WTC11 (cell line): ENCODE data around the gene ERICH6B. TPM values are rescaled to one million over a fixed set of nuclear protein-coding genes. Genes with fewer than 3 reads are reported as not detected.

Experiments used
- ATAC-seq: fragments of 200-7000 bp; cut with Tn5 transposase; 2 replicates; pipeline ENCODE4 v1.10.0; 2021; ENCODE audit warnings: mild to moderate bottlenecking, moderate library complexity
- Bru-seq: library from RNA; stranded (reverse); fragments of 400-500 nt; gene quantifications from one replicate; lab custom pipeline; 2021; lab: Mats Ljungman, UMichigan
- CTCF ChIA-PET: fragments of 300-600 bp; sonication (Branson Sonifier 250); formaldehyde crosslinking; loops from one replicate; lab custom pipeline; 2021; ENCODE audit warnings: antibody characterized with exemption; lab: Charles Lee
- POLR2A ChIA-PET: fragments of 350-600 bp; sonication (Branson Sonifier 250); formaldehyde crosslinking; loops from one replicate; lab custom pipeline; 2021; ENCODE audit warnings: antibody characterized with exemption; lab: Charles Lee
- DNase-seq: peaks from one replicate; pipeline ENCODE4 v3.0.0; 2021; ENCODE audit warnings: low spot score
- H3K27ac Mint-ChIP-seq: 2 replicates; pipeline ENCODE4 v1.8.0; 2021; ENCODE audit warnings: mixed read lengths
- H3K27me3 Mint-ChIP-seq: 2 replicates; pipeline ENCODE4 v1.8.0; 2021; ENCODE audit warnings: low read depth, mild to moderate bottlenecking, moderate library complexity, mixed read lengths
- H3K36me3 Mint-ChIP-seq: 2 replicates; pipeline ENCODE4 v1.8.0; 2021; ENCODE audit warnings: mixed read lengths
- H3K4me1 Mint-ChIP-seq: 2 replicates; pipeline ENCODE4 v1.8.0; 2022; ENCODE audit warnings: mixed read lengths
- H3K4me3 Mint-ChIP-seq: 2 replicates; pipeline ENCODE4 v1.8.0; 2021; ENCODE audit warnings: mild to moderate bottlenecking, moderate library complexity, mixed read lengths
- H3K9me3 Mint-ChIP-seq: 2 replicates; pipeline ENCODE4 v1.8.0; 2021; ENCODE audit warnings: mixed read lengths
- ATF1 ChIP-seq: sonication (generic); formaldehyde crosslinking; IDR thresholded peaks from 2 replicates; pipeline ENCODE4 v1.8.1; 2023; ENCODE audit warnings: mild to moderate bottlenecking, moderate library complexity, missing genetic modification reagents
- ELF4 ChIP-seq: sonication (generic); formaldehyde crosslinking; IDR thresholded peaks from 2 replicates; pipeline ENCODE4 v1.8.1; 2022; ENCODE audit warnings: low read depth, mild to moderate bottlenecking, moderate library complexity, missing genetic modification reagents
- EMX1 ChIP-seq: fragments of 250-450 bp; sonication (Bioruptor Pico); IDR thresholded peaks from 2 replicates; pipeline ENCODE4 v1.8.0; 2021; ENCODE audit warnings: mild to moderate bottlenecking
- FOXK1 ChIP-seq: sonication (generic); formaldehyde crosslinking; IDR thresholded peaks from 2 replicates; pipeline ENCODE4 v1.8.0; 2022; ENCODE audit warnings: mild to moderate bottlenecking, moderate library complexity, missing genetic modification reagents
- FOXP1 ChIP-seq: sonication (generic); formaldehyde crosslinking; IDR thresholded peaks from 2 replicates; pipeline ENCODE4 v1.8.0; 2022; ENCODE audit warnings: missing genetic modification reagents, mild to moderate bottlenecking, moderate library complexity, borderline replicate concordance
- JUN ChIP-seq: sonication (generic); formaldehyde crosslinking; IDR thresholded peaks from 2 replicates; pipeline ENCODE4 v1.8.0; 2023; ENCODE audit warnings: mild to moderate bottlenecking, missing genetic modification reagents
- NR3C1 ChIP-seq: sonication (generic); formaldehyde crosslinking; conservative IDR thresholded peaks from 2 replicates; pipeline ENCODE4 v1.8.1; 2023; ENCODE audit warnings: low read depth, mild to moderate bottlenecking, missing genetic modification reagents
- RELA ChIP-seq: sonication (generic); formaldehyde crosslinking; IDR thresholded peaks from 2 replicates; pipeline ENCODE4 v1.8.1; 2022; ENCODE audit warnings: missing genetic modification reagents, mild to moderate bottlenecking, borderline replicate concordance
- RORB ChIP-seq: fragments of 250-450 bp; sonication (Bioruptor Pico); IDR thresholded peaks from 2 replicates; pipeline ENCODE4 v1.9.0; 2021; ENCODE audit warnings: mild to moderate bottlenecking
- SP1 ChIP-seq: sonication (generic); formaldehyde crosslinking; conservative IDR thresholded peaks from 2 replicates; pipeline ENCODE4 v1.8.1; 2022; ENCODE audit warnings: missing genetic modification reagents
- ZBTB21 ChIP-seq: sonication (generic); formaldehyde crosslinking; IDR thresholded peaks from 2 replicates; pipeline ENCODE4 v1.8.1; 2023; ENCODE audit warnings: mild to moderate bottlenecking, missing genetic modification reagents, borderline replicate concordance
- ZNF232 ChIP-seq: sonication (generic); formaldehyde crosslinking; IDR thresholded peaks from 2 replicates; pipeline ENCODE4 v1.8.0; 2022; ENCODE audit warnings: mild to moderate bottlenecking, missing genetic modification reagents
- ZNF263 ChIP-seq: sonication (generic); formaldehyde crosslinking; IDR thresholded peaks from 2 replicates; pipeline ENCODE4 v1.8.1; 2022; ENCODE audit warnings: low read depth, mild to moderate bottlenecking, moderate library complexity, missing genetic modification reagents
- ZNF416 ChIP-seq: fragments of 250-450 bp; sonication (Bioruptor Pico); IDR thresholded peaks from 2 replicates; pipeline ENCODE4 v1.9.0; 2021; ENCODE audit warnings: mild to moderate bottlenecking, inconsistent platforms
- long read RNA-seq, 3 experiments: library from RNA in 1 of 3; library from capped mRNA in 1 of 3; library from polyadenylated mRNA in 1 of 3; unstranded in 2 of 3; stranded (forward) in 1 of 3; transcript quantifications; one replicate each; pipeline ENCODE4 v2.0.0, GENCODE V29; 2021
- total RNA-seq: library from RNA; stranded (reverse); gene quantifications from 3 replicates; pipeline ENCODE4 v1.2.3, GENCODE V29; 2021
- TF ChIP-seq, protein P1 (sequence below): sonication (generic); formaldehyde crosslinking; IDR thresholded peaks from 2 replicates; pipeline ENCODE4 v1.8.1; 2022; ENCODE audit warnings: mild to moderate bottlenecking, missing genetic modification reagents, moderate library complexity, borderline replicate concordance
- TF ChIP-seq, protein P2 (sequence below): sonication (generic); formaldehyde crosslinking; conservative IDR thresholded peaks from 2 replicates; pipeline ENCODE4 v1.8.1; 2023; ENCODE audit warnings: mild to moderate bottlenecking, low read depth, missing genetic modification reagents, moderate library complexity
- TF ChIP-seq, protein P3 (sequence below): sonication (generic); formaldehyde crosslinking; IDR thresholded peaks from 2 replicates; pipeline ENCODE4 v1.8.1; 2022; ENCODE audit warnings: low read depth, missing genetic modification reagents, borderline replicate concordance
- TF ChIP-seq, protein P4 (sequence below): fragments of 250-450 bp; sonication (Bioruptor Pico); IDR thresholded peaks from 2 replicates; pipeline ENCODE4 v1.9.0; 2021; ENCODE audit warnings: mild to moderate bottlenecking, borderline replicate concordance
- TF ChIP-seq, protein P5 (sequence below): fragments of 250-450 bp; sonication (Bioruptor Pico); IDR thresholded peaks from 2 replicates; pipeline ENCODE4 v1.9.0; 2021; ENCODE audit warnings: moderate library complexity, mild to moderate bottlenecking, inconsistent platforms, borderline replicate concordance
- TF ChIP-seq, protein P6 (sequence below): fragments of 250-450 bp; sonication (Bioruptor Pico); conservative IDR thresholded peaks from 2 replicates; pipeline ENCODE4 v1.9.0; 2021; ENCODE audit warnings: mild to moderate bottlenecking
- TF ChIP-seq, protein P7 (sequence below): sonication (generic); formaldehyde crosslinking; IDR thresholded peaks from 2 replicates; pipeline ENCODE4 v1.8.0; 2022; ENCODE audit warnings: mild to moderate bottlenecking, missing genetic modification reagents

Gene ERICH6B
- total RNA-seq (0.16 TPM in 1 of 3 replicates, not detected in the others), Bru-seq, nascent RNA (percentile 4 among the genes with signal in this experiment)
- long read RNA-seq, experiment 1 = 0 reads
- long read RNA-seq, experiment 2 = 0 reads
- long read RNA-seq, experiment 3 = 0 reads

DNA sequence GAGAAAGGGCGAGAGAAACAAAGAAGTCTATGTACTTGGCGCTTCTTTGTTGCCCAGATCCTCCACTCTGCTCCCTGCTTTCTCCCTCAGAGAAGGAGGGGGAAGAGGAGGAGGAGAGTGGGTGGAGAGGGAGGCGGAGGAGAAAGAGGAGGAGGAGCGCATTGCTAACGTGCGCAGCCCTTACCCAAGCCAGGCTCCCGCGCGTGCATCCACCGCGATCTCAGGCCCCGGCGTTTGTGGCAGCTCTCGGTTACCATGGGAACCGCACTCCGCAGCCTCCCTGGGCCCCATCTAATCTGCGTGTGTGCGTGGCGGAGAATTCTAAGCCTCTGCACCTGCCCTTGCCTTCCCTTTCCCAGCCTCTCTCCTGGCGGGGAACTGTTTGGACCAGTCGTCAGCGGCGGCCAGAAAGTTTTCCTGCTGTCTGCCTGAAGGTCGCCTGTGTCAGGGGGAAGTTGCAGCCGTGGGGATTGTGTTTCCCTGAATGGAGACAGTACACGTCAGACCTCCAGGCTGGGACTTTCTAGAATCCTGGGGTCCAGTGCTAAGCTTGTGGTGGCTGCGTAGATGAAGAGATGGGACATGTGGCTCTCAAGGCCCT, at the start of gene ERICH6B:
ERICH6B (minus strand) TSS at position 239 of the 601 bp plus-strand sequence. CDS start 18,734 bp downstream, outside the sequence.
- ChIA-PET CTCF (interaction anchor here (0.7 to 1.8 kb wide), 3 partner anchors 68 to 113 kb away, joined by 3 to 9 read pairs (median 3); no protein-coding TSS in a partner anchor), POLR2A (no interaction called here)
- peak; percentile 99 for ATAC-seq
- Mint-ChIP-seq H3K9me3 (peaks cover 5% of the 10 kb centered on the region; the same call in 1 of the 2 replicates), H3K4me3 (peak within 1 kb of the TSS; percentile 65), H3K27me3 (peaks cover 54% of the 10 kb centered on the region), H3K4me1 (peaks cover 14% of the 10 kb centered on the region), H3K27ac (no peak within 1 kb of the TSS), H3K36me3 (no peaks in the 10 kb centered on the region)
- peak; percentile 76 for DNase-seq
- TF ChIP-seq, protein P1, sequence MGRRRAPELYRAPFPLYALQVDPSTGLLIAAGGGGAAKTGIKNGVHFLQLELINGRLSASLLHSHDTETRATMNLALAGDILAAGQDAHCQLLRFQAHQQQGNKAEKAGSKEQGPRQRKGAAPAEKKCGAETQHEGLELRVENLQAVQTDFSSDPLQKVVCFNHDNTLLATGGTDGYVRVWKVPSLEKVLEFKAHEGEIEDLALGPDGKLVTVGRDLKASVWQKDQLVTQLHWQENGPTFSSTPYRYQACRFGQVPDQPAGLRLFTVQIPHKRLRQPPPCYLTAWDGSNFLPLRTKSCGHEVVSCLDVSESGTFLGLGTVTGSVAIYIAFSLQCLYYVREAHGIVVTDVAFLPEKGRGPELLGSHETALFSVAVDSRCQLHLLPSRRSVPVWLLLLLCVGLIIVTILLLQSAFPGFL (CRISPR knock-in tag) = no peak
- TF ChIP-seq ELF4 (no peak), EMX1 (CRISPR knock-in tag) (no peak), FOXK1 (peak; percentile 29; the same call in 1 of the 2 replicates), ZNF416 (CRISPR knock-in tag) (no peak), JUN (CRISPR knock-in tag) (no peak), ZNF263 (no peak), RORB (CRISPR knock-in tag) (no peak), SP1 (CRISPR knock-in tag) (no peak), ATF1 (CRISPR knock-in tag) (no peak), NR3C1 (CRISPR knock-in tag) (no peak), ZBTB21 (CRISPR knock-in tag) (no peak), FOXP1 (CRISPR knock-in tag) (peak; percentile 44; the same call in 1 of the 2 replicates), ZNF232 (no peak), RELA (CRISPR knock-in tag) (no peak)
- TF ChIP-seq, protein P2, sequence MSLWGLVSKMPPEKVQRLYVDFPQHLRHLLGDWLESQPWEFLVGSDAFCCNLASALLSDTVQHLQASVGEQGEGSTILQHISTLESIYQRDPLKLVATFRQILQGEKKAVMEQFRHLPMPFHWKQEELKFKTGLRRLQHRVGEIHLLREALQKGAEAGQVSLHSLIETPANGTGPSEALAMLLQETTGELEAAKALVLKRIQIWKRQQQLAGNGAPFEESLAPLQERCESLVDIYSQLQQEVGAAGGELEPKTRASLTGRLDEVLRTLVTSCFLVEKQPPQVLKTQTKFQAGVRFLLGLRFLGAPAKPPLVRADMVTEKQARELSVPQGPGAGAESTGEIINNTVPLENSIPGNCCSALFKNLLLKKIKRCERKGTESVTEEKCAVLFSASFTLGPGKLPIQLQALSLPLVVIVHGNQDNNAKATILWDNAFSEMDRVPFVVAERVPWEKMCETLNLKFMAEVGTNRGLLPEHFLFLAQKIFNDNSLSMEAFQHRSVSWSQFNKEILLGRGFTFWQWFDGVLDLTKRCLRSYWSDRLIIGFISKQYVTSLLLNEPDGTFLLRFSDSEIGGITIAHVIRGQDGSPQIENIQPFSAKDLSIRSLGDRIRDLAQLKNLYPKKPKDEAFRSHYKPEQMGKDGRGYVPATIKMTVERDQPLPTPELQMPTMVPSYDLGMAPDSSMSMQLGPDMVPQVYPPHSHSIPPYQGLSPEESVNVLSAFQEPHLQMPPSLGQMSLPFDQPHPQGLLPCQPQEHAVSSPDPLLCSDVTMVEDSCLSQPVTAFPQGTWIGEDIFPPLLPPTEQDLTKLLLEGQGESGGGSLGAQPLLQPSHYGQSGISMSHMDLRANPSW = 0 out of 2 replicates have a peak, but pooled peaks have one; percentile 28
- TF ChIP-seq, protein P3, sequence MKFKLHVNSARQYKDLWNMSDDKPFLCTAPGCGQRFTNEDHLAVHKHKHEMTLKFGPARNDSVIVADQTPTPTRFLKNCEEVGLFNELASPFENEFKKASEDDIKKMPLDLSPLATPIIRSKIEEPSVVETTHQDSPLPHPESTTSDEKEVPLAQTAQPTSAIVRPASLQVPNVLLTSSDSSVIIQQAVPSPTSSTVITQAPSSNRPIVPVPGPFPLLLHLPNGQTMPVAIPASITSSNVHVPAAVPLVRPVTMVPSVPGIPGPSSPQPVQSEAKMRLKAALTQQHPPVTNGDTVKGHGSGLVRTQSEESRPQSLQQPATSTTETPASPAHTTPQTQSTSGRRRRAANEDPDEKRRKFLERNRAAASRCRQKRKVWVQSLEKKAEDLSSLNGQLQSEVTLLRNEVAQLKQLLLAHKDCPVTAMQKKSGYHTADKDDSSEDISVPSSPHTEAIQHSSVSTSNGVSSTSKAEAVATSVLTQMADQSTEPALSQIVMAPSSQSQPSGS = no peak
- TF ChIP-seq, protein P4, sequence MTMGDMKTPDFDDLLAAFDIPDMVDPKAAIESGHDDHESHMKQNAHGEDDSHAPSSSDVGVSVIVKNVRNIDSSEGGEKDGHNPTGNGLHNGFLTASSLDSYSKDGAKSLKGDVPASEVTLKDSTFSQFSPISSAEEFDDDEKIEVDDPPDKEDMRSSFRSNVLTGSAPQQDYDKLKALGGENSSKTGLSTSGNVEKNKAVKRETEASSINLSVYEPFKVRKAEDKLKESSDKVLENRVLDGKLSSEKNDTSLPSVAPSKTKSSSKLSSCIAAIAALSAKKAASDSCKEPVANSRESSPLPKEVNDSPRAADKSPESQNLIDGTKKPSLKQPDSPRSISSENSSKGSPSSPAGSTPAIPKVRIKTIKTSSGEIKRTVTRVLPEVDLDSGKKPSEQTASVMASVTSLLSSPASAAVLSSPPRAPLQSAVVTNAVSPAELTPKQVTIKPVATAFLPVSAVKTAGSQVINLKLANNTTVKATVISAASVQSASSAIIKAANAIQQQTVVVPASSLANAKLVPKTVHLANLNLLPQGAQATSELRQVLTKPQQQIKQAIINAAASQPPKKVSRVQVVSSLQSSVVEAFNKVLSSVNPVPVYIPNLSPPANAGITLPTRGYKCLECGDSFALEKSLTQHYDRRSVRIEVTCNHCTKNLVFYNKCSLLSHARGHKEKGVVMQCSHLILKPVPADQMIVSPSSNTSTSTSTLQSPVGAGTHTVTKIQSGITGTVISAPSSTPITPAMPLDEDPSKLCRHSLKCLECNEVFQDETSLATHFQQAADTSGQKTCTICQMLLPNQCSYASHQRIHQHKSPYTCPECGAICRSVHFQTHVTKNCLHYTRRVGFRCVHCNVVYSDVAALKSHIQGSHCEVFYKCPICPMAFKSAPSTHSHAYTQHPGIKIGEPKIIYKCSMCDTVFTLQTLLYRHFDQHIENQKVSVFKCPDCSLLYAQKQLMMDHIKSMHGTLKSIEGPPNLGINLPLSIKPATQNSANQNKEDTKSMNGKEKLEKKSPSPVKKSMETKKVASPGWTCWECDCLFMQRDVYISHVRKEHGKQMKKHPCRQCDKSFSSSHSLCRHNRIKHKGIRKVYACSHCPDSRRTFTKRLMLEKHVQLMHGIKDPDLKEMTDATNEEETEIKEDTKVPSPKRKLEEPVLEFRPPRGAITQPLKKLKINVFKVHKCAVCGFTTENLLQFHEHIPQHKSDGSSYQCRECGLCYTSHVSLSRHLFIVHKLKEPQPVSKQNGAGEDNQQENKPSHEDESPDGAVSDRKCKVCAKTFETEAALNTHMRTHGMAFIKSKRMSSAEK = no peak
- TF ChIP-seq, protein P5, sequence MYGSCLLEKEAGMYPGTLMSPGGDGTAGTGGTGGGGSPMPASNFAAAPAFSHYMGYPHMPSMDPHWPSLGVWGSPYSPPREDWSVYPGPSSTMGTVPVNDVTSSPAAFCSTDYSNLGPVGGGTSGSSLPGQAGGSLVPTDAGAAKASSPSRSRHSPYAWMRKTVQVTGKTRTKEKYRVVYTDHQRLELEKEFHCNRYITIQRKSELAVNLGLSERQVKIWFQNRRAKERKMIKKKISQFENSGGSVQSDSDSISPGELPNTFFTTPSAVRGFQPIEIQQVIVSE = no peak
- TF ChIP-seq, protein P6, sequence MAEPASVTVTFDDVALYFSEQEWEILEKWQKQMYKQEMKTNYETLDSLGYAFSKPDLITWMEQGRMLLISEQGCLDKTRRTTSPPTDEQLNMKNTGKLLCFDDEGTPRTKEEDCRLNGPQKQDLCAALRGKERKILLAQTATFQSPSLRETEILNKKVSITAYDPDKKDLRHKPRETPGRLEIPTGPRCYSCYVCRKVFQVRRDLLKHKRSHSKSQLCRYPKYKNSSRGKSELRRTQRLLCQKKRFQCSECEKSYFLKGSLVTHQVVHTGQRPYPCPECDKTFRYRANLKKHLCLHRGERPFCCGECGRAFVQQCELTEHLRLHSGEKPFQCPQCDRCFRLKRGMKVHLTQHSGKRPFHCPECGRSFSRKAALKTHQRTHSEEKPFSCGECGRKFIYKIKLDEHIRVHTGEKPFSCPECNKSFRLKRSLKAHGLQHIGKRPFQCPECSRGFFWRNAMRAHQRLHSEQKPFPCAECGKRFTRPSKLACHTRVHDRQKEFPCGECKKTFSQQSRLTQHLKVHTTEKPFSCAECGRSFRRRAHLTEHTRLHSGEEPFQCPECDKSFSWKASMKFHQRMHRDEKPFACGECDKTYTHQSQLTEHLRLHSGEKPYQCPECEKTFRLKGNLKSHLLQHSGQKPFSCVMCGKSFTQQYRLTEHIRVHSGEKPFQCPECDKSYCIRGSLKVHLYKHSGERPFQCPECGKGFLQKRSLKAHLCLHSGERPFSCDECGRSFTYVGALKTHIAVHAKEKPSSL (CRISPR knock-in tag) = no peak
- TF ChIP-seq, protein P7, sequence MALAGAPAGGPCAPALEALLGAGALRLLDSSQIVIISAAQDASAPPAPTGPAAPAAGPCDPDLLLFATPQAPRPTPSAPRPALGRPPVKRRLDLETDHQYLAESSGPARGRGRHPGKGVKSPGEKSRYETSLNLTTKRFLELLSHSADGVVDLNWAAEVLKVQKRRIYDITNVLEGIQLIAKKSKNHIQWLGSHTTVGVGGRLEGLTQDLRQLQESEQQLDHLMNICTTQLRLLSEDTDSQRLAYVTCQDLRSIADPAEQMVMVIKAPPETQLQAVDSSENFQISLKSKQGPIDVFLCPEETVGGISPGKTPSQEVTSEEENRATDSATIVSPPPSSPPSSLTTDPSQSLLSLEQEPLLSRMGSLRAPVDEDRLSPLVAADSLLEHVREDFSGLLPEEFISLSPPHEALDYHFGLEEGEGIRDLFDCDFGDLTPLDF (CRISPR knock-in tag) = no peak
